Fibroblast of pulmonary artery (primary cell): ENCODE results near the gene SPAG16.

Source experiments
- DNase-seq: peaks from one replicate; pipeline ENCODE4 v3.0.0-alpha.2; 2010; ENCODE audit warnings: low read depth
- H3K4me3 ChIP-seq: replicated peaks from 2 replicates; pipeline ENCODE4 v1.5.1; 2011; ENCODE audit warnings: low read depth, mild to moderate bottlenecking, control low read depth, low read length, moderate library complexity
- CTCF ChIP-seq: IDR thresholded peaks from 2 replicates; pipeline ENCODE4 v1.5.1; 2011; ENCODE audit warnings: mild to moderate bottlenecking, control low read depth, low read length, inconsistent platforms; ENCODE audit errors: missing control alignments

SPAG16 gene

GRCh38 chr2:213923543-213923942 is 639.3 kb downstream of the SPAG16 start:
- DNase-seq, result no peak
- H3K4me3 ChIP-seq, result no peak overlapping the region
- TF ChIP-seq CTCF, result no peak

DNA sequence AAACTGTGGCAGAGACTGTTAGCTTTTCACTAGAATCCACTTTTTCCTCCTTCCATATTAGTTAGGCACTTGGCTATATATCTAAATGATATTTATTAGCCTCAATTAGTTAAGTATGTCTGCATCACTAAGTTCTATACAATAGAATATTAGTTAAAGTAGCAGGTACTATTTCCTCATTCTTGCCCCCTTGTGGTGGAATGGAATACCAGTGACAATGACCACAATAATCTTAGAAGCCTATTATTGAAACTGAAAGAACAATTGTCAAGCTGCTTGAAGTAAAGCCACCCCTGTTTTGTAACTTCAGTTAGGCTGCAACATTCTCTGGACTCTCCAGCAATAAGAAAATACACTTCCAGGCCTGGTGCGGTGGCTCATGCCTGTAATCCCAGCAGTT is 650.3 kb downstream of the SPAG16 start:
- DNase-seq, result peak; percentile 33
- H3K4me3 ChIP-seq, result no peak overlapping the region
- peak; percentile 44 for TF ChIP-seq CTCF

- no peak for TF ChIP-seq CTCF
- H3K4me3 ChIP-seq, result no peak overlapping the region
- DNase-seq, result no peak
Observed at GRCh38 chr2:213958086-213958485, 673.8 kb downstream of the SPAG16 start.

DNA sequence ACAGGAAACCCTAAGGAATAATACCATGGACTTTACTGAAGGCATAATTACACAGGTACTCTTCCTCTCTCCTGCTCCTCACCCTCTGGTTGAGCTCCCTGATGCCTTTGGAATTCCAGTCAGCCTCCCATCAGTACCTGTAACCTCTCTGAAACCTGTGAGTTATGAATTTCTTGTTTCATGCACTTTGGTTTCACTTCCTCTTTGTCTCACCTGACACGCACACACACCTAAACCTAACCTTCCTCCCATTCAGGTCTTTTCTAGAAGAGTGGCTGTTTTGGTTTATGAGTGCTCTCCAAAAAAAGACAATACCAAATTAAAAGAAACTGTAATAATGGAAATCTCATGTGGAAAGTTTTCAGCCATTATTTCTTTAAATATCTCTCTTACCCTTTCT is 675.3 kb downstream of the SPAG16 start:
- no peak for DNase-seq
- TF ChIP-seq CTCF, result no peak
- H3K4me3 ChIP-seq, result no peak overlapping the region

DNA sequence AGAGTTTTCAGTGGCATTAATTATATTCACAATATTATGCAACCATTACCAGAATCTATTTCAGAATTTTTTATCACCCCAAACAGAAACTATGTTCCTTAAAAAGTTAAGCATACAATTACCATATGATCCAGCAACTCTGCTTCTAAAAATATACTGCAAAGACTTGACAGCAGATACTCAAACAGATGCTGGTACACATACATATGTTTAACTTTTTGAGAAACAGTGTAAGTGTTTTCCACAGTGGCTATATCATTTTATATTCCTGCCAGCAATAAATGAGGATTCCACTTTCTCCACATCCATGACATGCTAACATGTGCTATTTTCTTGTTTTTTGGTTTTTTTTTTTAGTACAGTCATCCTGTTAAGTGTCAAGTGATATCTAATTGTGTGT is 687.3 kb downstream of the SPAG16 start:
- TF ChIP-seq CTCF, result no peak

DNA sequence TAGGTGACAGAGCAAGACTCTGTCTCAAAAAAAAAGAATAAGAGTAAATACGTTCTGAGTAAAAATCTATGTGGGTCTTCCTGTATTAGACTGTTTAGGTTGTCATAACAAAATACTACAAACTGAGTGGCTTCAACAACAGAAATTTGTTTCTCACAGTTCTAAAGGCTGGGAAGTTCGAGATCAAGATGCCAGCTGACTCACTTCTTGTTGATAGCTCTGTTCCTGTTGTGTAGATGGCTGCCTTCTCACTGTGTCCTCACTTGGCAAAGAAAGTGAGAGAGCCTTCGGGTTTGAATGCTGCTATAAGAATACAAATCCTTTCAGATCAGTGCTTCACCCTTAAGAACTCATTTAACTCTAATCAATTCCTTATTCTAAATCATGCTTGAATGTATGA is 696.6 kb downstream of the SPAG16 start:
- peak; percentile 46 for DNase-seq
- no peak for TF ChIP-seq CTCF
- no peak overlapping the region for H3K4me3 ChIP-seq

More for the DNA sequence above, 687.3 kb downstream of the SPAG16 start:
- no peak for DNase-seq
- no peak overlapping the region for H3K4me3 ChIP-seq

- no peak for DNase-seq
- no peak overlapping the region for H3K4me3 ChIP-seq
- no peak for TF ChIP-seq CTCF
Observed at GRCh38 chr2:213989207-213989606, 704.9 kb downstream of the SPAG16 start.
